PFSK-1 (cell line): Measurements from ENCODE around the gene CTTNBP2NL.

ENCODE experiments used
- POLR2AphosphoS5 ChIP-seq: IDR thresholded peaks from 2 replicates; pipeline ENCODE4 v1.6.1; 2012; ENCODE audit warnings: low read depth, mild to moderate bottlenecking, control low read depth, low read length, moderate library complexity
- SIN3A ChIP-seq: IDR thresholded peaks from 2 replicates; pipeline ENCODE4 v1.6.1; 2012; ENCODE audit warnings: mild to moderate bottlenecking, low read length, moderate library complexity, borderline replicate concordance; ENCODE audit not compliant: insufficient read depth
- TAF1 ChIP-seq: IDR thresholded peaks from 2 replicates; pipeline ENCODE4 v1.6.1; 2012; ENCODE audit warnings: low read length, control low read depth, borderline replicate concordance; ENCODE audit not compliant: insufficient read depth

GRCh38 chr1:112386731-112387346 lies 9.2 kb upstream of the CTTNBP2NL start:
- no peak for TF ChIP-seq TAF1
- no peak for TF ChIP-seq POLR2AphosphoS5
- no peak for TF ChIP-seq SIN3A
